NT2/D1 (cell line): ENCODE measurements around the gene FTO.

Source experiments
- YY1 ChIP-seq: IDR thresholded peaks from 2 replicates; pipeline ENCODE4 v1.6.1; 2011; ENCODE audit not compliant: insufficient read length, insufficient read depth
- ZNF274 ChIP-seq: IDR thresholded peaks from 2 replicates; pipeline ENCODE4 v1.6.1; 2011; ENCODE audit warnings: mild to moderate bottlenecking, low read depth, low read length

DNA sequence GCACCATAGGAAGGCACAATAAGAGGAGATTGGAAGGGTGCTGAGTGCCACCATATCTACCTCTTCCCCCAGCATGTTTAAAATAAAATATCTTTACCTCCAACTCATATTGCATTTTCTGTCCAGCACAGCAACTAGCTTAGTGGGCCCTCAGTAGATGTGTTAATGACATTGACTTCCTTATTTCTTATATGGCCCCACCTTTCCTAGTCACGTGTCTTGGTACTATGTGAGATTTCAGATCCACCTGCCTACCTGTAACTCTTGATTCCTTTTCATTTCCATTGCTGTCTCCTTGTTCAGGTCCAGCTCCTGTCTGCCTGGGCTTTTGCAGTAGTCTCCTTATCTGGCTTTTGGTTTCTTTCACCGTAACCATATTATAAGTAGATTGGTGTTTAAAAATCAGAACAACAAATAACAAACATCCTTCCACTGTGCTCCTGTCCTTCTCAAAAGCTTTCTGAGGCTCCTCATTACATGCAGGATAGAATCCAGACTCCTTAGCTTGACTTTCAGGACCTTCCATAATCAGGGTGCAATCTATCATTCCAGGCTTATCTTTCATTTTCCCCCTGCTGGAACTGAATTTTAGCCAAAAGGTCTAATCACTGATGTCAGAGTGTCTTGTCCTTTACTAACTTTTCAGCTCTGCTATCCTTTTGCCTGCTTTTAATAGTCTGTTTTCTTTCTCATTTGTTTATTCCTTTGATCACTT lies 71.3 kb downstream of the FTO start:
- TF ChIP-seq YY1 = no peak
- no peak for TF ChIP-seq ZNF274
